Esophagus muscularis mucosa (tissue), 3 donors: Measurements from ENCODE around the gene LRP1.

Source experiments
- CTCF ChIP-seq, 3 experiments: fragments of 200-600 bp in 2 of 3; fragments of 450-650 bp in 1 of 3; sonication (generic) in 2 of 3; IDR thresholded peaks; one replicate each; pipeline ENCODE4 v1.5.1; 2017 to 2019; ENCODE audit warnings: antibody characterized with exemption in 3 of 3, mild to moderate bottlenecking in 2 of 3, moderate library complexity in 1 of 3
- POLR2A ChIP-seq: fragments of 450-650 bp; IDR thresholded peaks from one replicate; pipeline ENCODE4 v1.6.1; 2017; ENCODE audit warnings: antibody characterized with exemption, moderate library complexity, mild to moderate bottlenecking, low read depth
- POLR2AphosphoS5 ChIP-seq, 2 donors: sonication (generic); formaldehyde crosslinking; IDR thresholded peaks; one replicate each; pipeline ENCODE4 v1.6.1; 2017; ENCODE audit warnings: antibody characterized with exemption in 2 of 2

DNA sequence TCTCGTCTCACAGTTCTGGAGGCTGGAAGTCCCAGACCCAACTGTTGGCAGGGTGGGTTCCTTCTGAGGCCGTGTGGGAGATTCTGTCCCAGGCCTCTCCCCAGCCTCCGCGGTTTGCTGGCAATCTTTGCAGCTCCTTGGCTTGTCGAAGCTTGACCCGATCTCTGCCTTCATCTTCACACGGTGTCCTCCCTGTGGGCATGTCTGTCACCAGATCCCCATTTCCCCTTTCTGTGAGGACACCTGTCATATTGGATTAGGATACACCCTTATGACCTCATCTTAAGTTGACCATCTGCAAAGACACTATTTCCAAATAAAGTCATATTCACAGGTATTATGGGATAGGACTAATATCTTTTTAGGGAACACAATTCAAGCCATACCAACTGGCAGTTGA is 41.7 kb downstream of the LRP1 start:
- no peak for TF ChIP-seq CTCF (IDR thresholded peaks at IDR 0.05)
- TF ChIP-seq POLR2A = no peak
- TF ChIP-seq POLR2AphosphoS5 (IDR thresholded peaks at IDR 0.05) = no peak
